Stimulated activated CD8-positive, alpha-beta memory T cell treated with anti-CD3 and anti-CD28 coated beads, Interleukin-7, amount 100 ng/mL, for 48 hours (primary cell): Measurements from ENCODE around the gene ORC6.

Experiments used
- DNase-seq, 2 donors: peaks; one replicate each; pipeline ENCODE4 v3.0.0-alpha.2; 2020; ENCODE audit warnings: low read depth in 1 of 2; ENCODE audit errors: extremely low read depth in 1 of 2

Gene ORC6

GRCh38 chr16:46700048-46700447 is 10.6 kb downstream of the ORC6 start:
- DNase-seq: no peak

DNA sequence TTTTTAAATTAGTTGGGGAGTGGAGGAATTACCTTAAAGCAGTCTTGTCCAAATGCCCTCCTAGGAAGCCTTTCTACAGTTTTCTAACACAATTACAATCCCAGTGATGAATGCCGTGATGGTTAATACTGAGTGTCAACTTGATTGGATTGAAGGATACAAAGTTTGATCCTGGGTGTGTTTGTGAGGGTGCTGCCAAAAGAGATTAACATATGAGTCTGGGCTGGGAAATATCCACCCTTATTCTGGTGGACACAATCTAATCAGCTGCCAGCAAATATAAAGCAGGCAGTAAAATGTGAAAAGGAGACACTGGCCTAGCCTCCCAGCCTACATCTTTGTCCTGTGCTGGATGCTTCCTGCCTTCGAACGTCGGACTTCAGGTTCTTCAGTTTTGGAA is 12.2 kb downstream of the ORC6 start:
- no peak for DNase-seq

DNA sequence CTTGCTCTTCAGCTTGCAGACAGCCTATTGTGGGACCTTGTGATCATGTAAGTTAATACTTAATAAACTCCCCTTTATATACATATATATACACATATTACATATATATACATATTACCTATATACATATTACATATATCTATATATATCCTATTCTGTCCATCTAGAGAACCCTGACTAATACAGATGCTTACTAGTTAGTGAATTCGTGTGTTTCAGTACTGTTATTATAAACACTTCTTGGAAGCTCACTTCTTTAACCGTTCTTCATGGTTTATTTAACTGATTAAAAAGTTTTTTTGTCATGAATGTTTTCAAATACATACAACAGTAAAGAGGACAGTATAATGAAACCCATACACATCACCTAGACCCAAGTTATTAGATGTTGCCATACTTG is 12.6 kb downstream of the ORC6 start:
- DNase-seq: no peak

DNA sequence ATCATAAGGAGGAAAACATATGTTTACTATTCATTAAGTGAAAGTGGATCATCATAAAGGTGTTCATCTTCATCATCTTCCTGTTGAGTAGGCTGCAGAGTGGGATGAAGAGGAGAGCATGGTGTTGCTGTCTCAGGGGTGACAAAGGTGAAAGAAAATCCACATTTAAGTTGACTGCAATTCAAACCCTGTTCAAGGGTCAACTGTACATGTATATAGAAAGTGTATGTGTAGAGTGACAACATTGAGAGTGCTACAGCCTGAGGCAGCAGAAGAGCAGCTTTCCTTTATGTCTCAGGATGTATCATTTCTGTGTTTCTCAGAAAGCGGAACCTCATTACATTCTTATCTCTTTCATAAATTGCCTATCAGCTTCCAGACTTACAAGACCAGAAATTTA is 17.2 kb downstream of the ORC6 start:
- DNase-seq: no peak

GRCh38 chr16:46709469-46710005 is 20.1 kb downstream of the ORC6 start:
- DNase-seq: no peak

- no peak for DNase-seq
Measured at GRCh38 chr16:46711106-46712058, 21.9 kb downstream of the ORC6 start.

GRCh38 chr16:46712911-46713310 is 23.5 kb downstream of the ORC6 start:
- no peak for DNase-seq

- no peak for DNase-seq
Measured at GRCh38 chr16:46713634-46714033, 24.2 kb downstream of the ORC6 start.

DNA sequence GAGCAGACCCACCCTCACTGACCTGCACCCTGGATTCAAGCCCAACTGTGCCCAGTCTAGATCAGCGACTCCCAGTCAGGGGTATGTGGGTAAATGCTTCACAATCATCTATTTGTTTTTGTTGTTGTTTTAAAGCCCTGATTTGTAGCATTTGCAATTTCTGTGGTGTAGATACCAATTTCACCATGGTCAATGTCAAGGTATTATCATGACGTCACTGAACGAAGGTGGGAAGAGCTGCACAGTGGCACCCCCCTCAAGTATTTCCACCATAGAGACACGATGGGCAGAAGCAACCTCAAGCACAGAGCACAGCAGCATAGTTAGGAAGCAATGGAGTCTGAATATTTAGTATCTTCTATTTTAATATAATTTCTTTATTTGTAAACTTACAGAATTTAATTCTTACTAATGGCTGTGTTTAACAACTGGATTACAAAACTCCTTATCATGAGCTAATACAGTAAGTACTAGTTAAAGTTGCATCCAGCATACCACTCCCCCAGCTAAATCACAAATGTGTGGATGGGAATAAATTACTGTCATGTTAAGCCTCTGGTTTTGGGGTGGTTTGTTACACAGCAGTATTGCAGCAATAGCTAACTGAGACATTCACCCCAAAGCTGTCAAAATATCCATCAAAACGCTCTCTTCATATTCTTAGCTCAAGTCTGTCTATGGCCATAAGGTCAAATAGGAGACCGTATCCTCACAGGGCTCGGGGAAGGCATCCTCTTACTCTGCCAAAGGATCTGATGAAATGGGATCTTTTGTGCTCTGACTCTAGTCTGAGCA is 25.5 kb downstream of the ORC6 start:
- no peak for DNase-seq

DNA sequence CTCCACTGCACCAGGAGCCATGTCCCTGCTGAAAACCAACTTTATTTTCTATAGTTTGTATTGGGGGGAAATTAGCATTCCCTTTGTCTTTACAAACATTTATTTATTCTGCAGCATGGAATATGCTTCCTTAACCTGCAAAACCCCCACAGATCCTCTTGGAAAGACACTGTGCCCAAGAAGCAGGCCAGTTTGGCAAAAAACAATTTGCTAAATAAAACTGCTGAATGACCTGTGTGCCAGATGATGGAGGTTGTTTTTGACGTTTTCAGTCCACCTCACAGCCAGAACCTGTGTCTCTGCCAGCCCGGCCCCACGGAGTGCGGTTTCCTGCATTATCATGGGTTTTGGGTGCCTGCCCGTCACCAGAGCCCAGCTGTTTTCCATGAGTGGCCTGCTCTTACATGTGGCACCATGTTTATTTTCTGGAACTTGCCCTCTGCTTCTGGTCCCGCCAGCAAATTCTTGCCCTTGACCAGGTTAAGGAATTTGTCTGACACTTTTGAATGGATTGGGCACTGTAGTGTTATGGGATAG is 26.4 kb downstream of the ORC6 start:
- no peak for DNase-seq

DNA sequence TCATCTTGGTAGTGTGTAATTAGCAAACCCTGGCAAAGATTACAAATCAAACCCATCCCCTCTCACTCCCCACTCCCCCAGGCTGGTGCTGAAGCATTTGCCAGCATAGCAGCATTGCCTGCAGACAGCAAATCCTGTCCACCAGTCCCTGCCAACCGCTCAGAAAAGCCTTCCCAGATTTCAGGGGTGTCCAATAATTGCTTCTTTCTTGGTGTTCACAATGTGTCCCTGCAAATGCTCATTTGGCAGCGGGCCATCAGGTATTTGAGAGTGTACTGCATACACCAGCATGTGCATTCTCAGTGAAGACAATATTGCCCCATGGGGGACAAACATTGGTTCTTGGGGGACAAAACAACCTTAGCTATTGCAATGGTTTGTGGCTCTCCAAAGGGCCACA is 28.2 kb downstream of the ORC6 start:
- no peak for DNase-seq

DNA sequence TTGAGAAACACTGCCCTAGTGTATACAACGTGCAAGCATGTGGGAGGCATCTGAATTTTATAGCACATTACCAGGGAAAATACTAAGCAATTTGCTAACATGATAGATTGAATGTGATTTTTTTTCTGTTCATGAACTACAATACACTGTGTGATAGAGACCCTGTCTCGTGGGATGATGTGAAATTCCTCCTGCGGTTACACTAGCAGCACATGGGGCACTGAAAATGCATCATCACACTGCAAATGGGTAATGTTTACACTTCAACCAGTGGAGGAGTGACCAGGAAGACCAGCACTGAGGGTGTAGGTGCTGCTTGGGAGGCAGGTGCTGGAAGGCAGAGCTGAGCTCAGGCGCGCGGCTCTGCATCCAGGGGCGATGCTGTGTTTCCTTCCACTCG is 28.8 kb downstream of the ORC6 start:
- DNase-seq: no peak

- DNase-seq: no peak
Measured at GRCh38 chr16:46719528-46719927, 30.1 kb downstream of the ORC6 start.

GRCh38 chr16:46720619-46721018 is 31.2 kb downstream of the ORC6 start:
- DNase-seq: no peak

- DNase-seq: no peak
Measured at GRCh38 chr16:46721885-46722284, 32.4 kb downstream of the ORC6 start.

DNA sequence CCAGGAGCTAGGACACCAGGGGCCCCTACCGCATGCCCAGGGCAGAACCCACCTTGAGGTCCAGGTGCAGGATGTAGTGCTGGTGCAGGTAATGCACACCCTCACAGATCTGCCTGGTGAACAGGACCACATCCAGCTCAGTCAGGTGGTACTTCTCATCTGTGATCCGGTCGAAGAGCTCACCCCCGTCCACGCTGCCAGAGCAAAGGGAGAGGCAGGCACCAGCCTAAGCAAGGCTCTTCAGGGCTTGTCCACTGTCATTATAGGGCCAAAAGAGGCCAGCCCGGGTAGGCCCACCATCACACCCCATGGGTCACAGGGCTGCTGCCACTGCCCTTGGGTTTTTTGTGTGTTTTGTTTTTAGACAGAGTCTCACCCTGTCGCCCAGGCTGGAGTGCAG is 37.7 kb downstream of the ORC6 start:
- DNase-seq: no peak

- no peak for DNase-seq
Measured at GRCh38 chr16:46727630-46728029, 38.2 kb downstream of the ORC6 start.

DNA sequence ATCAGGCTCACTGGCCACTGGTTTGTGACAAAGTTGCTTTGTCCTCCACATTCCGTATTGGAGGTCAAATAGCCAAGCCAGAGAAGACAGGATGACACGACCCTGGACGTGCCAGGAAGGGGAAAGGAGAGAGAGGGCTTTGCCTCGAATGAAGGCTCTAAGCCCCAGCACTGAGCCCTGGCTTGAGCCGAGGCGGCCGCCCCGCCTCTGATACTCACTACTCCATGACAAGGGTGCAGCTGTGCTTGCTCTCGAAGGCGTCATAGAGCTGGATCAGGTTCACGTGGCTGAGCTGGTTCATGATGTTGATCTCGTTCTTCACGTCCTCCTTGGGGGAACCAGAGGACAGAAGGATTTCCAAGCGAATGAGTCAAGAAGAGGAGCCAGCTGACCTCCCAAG is 39.3 kb downstream of the ORC6 start:
- DNase-seq: no peak

DNA sequence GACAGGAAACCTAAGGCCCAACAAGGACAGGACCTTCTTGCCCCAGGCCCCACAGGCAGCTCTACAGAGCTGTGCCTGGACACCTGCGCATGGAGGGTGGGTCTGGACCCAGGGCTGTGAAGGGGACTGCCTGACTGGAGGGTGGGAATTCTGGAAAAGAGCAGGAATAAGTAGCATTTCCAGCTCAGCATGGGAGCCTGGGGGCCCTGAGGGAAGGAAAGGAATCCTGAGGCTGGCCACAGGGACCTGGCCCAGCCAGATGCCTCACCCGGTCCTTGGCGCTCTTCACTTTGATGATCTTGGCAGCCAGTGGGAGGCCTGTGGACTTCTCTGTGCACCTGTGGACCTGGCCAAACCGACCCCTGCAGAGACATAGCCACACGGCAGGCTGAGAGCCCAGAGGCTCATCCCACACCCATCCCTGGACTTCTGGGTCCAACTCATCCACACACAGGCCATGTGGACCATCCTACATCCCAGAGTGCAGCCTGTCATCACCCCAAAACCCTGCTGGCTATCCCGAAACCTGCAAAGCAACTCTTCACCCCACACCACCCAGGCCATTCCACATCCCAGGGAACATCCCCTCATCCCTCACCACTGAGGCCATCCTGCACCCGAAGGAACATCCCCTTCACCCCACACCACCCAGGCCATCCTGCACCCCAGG is 40.0 kb downstream of the ORC6 start:
- no peak for DNase-seq

GRCh38 chr16:46730126-46730525 is 40.7 kb downstream of the ORC6 start:
- no peak for DNase-seq
